NCI-H2227 (cell line): ENCODE data around the gene CBFA2T3.
A peak's percentile ranks its signal among the peaks of the same experiment; 100 is the strongest.

Source experiments
- DNase-seq: peaks from one replicate; lab custom pipeline; 2025; ENCODE audit not compliant: unreplicated experiment; lab: John Stamatoyannopoulos, UW

The CBFA2T3 gene

GRCh38 chr16:88964636-88965035, 12.4 kb downstream of the CBFA2T3 start:
- DNase-seq: no peak

GRCh38 chr16:88963583-88963982, 13.4 kb downstream of the CBFA2T3 start:
- DNase-seq: no peak

GRCh38 chr16:88962478-88963152, 14.4 kb downstream of the CBFA2T3 start:
- no peak for DNase-seq

GRCh38 chr16:88961011-88961410, 16.0 kb downstream of the CBFA2T3 start:
- no peak for DNase-seq

GRCh38 chr16:88960516-88960915, 16.5 kb downstream of the CBFA2T3 start:
- DNase-seq: no peak

- DNase-seq: no peak
Measured at GRCh38 chr16:88959022-88959421, 18.0 kb downstream of the CBFA2T3 start.

- no peak for DNase-seq
Measured at GRCh38 chr16:88957887-88958577, 19.0 kb downstream of the CBFA2T3 start.

- DNase-seq: no peak
Measured at GRCh38 chr16:88957433-88957767, 19.6 kb downstream of the CBFA2T3 start.

GRCh38 chr16:88956546-88957432, 20.2 kb downstream of the CBFA2T3 start:
- no peak for DNase-seq

DNA sequence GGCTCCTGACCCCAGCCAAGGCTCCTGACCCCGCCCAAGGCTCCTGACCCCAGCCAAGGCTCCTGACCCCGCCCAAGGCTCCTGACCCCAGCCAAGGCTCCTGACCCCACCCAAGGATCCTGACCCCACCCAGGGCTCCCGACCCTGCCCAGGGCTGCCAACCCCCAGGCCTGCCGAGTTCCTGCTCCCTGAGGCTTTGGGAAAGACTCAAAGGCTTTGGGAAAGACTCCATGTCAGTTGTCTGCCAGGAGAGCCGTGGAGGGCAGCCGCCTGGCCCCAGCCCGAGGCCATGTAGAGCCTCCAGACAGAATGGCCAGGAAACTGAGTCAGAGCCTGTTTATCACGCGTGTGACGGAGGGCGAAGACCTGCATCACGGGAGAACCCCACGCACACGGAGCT, 21.1 kb downstream of the CBFA2T3 start:
- DNase-seq: no peak

- DNase-seq: no peak
Measured at GRCh38 chr16:88953003-88953690, 23.9 kb downstream of the CBFA2T3 start.

DNA sequence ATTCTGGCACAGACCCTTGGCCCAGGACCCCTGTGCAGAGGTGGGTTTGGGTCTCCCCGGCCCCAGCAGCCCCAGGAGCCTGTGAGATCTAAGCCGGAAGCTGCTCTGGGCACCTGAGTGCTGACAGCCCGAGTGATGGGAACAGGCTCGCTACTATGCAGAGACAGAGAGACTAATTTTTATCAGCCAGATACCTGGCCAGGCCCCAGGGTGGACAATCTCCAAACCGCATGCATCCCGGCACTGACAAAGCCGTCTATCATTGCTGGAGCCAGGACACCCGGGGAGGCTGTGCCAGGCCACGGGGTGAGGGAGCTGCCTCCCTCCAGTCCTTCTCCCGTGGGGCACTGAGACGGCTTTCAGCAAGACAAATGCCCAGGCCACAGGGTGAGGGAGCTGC, 25.0 kb downstream of the CBFA2T3 start:
- no peak for DNase-seq

GRCh38 chr16:88951501-88951900, 25.5 kb downstream of the CBFA2T3 start:
- no peak for DNase-seq

DNA sequence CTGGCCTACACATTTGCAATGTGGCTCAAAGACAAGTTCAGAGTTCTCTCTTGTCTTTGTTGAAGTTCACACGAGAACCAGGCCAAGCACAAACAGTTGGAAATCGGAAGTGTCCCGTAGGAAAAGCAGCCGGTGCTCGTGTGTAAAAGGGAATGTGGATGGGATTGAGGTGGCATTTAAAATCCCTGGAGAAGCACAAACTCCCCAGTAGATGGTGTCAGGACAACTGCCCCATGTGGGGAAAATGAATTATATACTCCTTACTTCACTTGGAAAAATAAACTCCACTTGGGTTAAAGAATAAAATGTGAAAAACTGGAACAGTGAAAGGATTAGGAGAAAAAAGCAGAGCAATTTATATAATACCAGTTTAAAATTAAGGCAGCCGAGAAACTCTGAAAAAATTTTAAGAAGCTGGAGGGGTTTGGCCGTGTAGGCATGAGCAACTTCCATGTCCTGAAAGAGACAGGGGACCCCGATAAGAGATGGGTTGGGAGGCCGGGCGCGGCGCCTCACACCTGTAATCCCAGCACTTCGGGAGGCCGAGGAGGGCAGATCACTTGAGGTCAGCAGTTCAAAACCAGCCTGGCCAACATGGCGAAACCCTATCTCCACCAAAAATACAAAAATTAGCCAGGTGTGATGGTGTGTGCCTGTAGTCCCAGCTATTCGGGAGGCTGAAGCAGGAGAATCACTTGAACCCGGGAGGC, 28.1 kb downstream of the CBFA2T3 start:
- DNase-seq: no peak

- DNase-seq: no peak
Measured at GRCh38 chr16:88945473-88945872, 31.5 kb downstream of the CBFA2T3 start.

DNA sequence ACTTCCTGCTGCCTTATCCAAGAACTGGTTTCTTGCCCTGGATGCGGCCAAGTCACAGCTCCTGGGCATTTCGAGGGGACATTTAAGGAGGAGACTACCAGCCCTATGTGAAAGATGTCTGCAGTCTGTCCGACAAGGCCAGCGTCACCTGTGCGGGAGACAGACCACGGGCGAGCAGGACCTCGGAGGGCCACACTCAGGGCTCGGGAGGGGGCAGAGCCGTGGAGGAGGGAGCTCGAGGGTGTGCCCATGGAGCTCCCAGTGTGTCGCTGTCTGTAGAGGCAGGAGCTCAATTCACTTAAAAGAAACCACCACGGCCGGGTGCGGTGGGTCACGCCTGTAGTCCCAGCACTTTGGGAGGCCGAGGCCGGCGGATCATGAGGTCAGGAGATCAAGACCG, 33.3 kb downstream of the CBFA2T3 start:
- no peak for DNase-seq

- no peak for DNase-seq
Measured at GRCh38 chr16:88943131-88943664, 33.8 kb downstream of the CBFA2T3 start.

- DNase-seq: peak; percentile 59
Measured at GRCh38 chr16:88941913-88942909, 34.8 kb downstream of the CBFA2T3 start.
